Uterus (tissue), 4 donors: ENCODE results near the gene MORN4. TPM values are rescaled to one million over a fixed set of nuclear protein-coding genes. Genes with fewer than 3 reads are reported as not detected.
A peak's percentile ranks its signal among the peaks of the same experiment; 100 is the strongest.
"Not testable (repeated sequence)": the region's sequence is repeated elsewhere in the genome, so short reads cannot be mapped to it uniquely, and the experiment has no call there.

ENCODE experiments used
- DNase-seq, 2 donors: peaks; one replicate each; pipeline ENCODE4 v3.0.0-alpha.2; 2019 to 2020
- H3K27ac ChIP-seq, 2 donors: fragments of 200-600 bp; sonication (generic); 1 replicate in 1 of 2; 2 replicates in 1 of 2; pipeline ENCODE4 v1.5.1; 2016 to 2018
- H3K27me3 ChIP-seq, 2 donors: fragments of 200-600 bp; sonication (generic); one replicate each; pipeline ENCODE4 v1.5.1; 2018 to 2019; ENCODE audit warnings: control low read depth in 1 of 2
- H3K36me3 ChIP-seq, 2 donors: fragments of 200-600 bp; sonication (generic); one replicate each; pipeline ENCODE4 v1.5.1; 2019; ENCODE audit warnings: control low read depth in 1 of 2
- H3K4me1 ChIP-seq, 2 donors: fragments of 200-600 bp; sonication (generic); one replicate each; pipeline ENCODE4 v1.5.1; 2018 to 2019; ENCODE audit warnings: control low read depth in 1 of 2
- H3K4me3 ChIP-seq, 2 donors: fragments of 200-600 bp; sonication (generic); 1 replicate in 1 of 2; 2 replicates in 1 of 2; pipeline ENCODE4 v1.5.1; 2018 to 2019; ENCODE audit warnings: mild to moderate bottlenecking in 1 of 2
- H3K9me3 ChIP-seq, 2 donors: fragments of 200-600 bp; sonication (generic); one replicate each; pipeline ENCODE4 v1.5.1; 2019; ENCODE audit warnings: control low read depth in 1 of 2
- CTCF ChIP-seq, 4 experiments: fragments of 200-600 bp in 2 of 4; fragments of 450-650 bp in 2 of 4; sonication (generic) in 2 of 4; IDR thresholded peaks; one replicate each; pipeline ENCODE4 v1.5.1; 2016 to 2019; ENCODE audit warnings: antibody characterized with exemption in 4 of 4, mild to moderate bottlenecking in 2 of 4, moderate library complexity in 1 of 4
- POLR2A ChIP-seq, 2 donors: fragments of 450-650 bp; IDR thresholded peaks; one replicate each; pipeline ENCODE4 v1.6.1; 2016; ENCODE audit warnings: antibody characterized with exemption in 2 of 2, mild to moderate bottlenecking in 1 of 2, moderate library complexity in 1 of 2
- intact Hi-C: fragments of 100-400 bp; cut with DNase I; formaldehyde crosslinking; loops from one replicate; pipeline ENCODE4 v1.15.1; 2023; ENCODE audit warnings: low total_unique reads
- total RNA-seq, 4 donors: library from RNA; depleted of rRNA in 3 of 4; stranded (reverse); fragments of >200 nt in 3 of 4; gene quantifications; one replicate each; pipeline versions ENCODE4 v1.1.0 to v1.2.4, GENCODE V29; 2014 to 2023
- donor health status: DM: yes; HTN: yes; CAD: no.

The MORN4 gene
- total RNA-seq, 4 donors from 2014 or later, result 3.1 to 11.5 (median 10.8) TPM

- no peaks in the 10 kb centered on the region for H3K36me3 ChIP-seq
- TF ChIP-seq POLR2A (IDR thresholded peaks at IDR 0.05) (no peak), CTCF (IDR thresholded peaks at IDR 0.05) (peak in 2 of 4 experiments; percentile 1 to 2)
- H3K27ac ChIP-seq, result peak overlapping the region; percentile 77 to 80
- H3K4me3 ChIP-seq, result peak overlapping the region; percentile 60 to 90
- H3K27me3 ChIP-seq, result no peaks in the 10 kb centered on the region
- no peaks in the 10 kb centered on the region for H3K9me3 ChIP-seq
- intact Hi-C loops, result no loop called here
- H3K4me1 ChIP-seq, result peaks cover 0 to 11% of the 10 kb centered on the region in 2 donors
- DNase-seq, result peak; percentile 16 to 21
Measured at GRCh38 chr10:97640868-97641811, 7.8 kb upstream of the MORN4 start.

GRCh38 chr10:97640174-97640867 is 7.0 kb upstream of the MORN4 start, which contains the start of gene PI4K2A:
Gene PI4K2A, plus strand, starts transcription at chr10:97640671. Its CDS starts 72 bp downstream, at chr10:97640743.
- H3K27ac ChIP-seq, result peak within 1 kb of the TSS; percentile 77 to 80
- H3K27me3 ChIP-seq, result no peaks in the 10 kb centered on the region
- no peaks in the 10 kb centered on the region for H3K9me3 ChIP-seq
- intact Hi-C loops, result no loop called here
- DNase-seq, result peak; percentile 97 to 99
- H3K4me3 ChIP-seq, result peak within 1 kb of the TSS; percentile 60 to 90
- peak; percentile 88 to 91 for TF ChIP-seq POLR2A (IDR thresholded peaks at IDR 0.05)
- TF ChIP-seq CTCF (IDR thresholded peaks at IDR 0.05), result peak in 1 of 4 experiments; percentile 3
- peaks cover 0 to 11% of the 10 kb centered on the region in 2 donors for H3K4me1 ChIP-seq
- H3K36me3 ChIP-seq, result no peaks in the 10 kb centered on the region

GRCh38 chr10:97639090-97639489 is 5.8 kb upstream of the MORN4 start:
- DNase-seq, intact Hi-C loops, H3K27ac ChIP-seq, H3K4me3 ChIP-seq, H3K9me3 ChIP-seq, H3K36me3 ChIP-seq, H3K27me3 ChIP-seq: not testable (repeated sequence)
- peaks cover 0 to 11% of the 10 kb centered on the region in 2 donors for H3K4me1 ChIP-seq

GRCh38 chr10:97635577-97635976 is 2.3 kb upstream of the MORN4 start:
- Histone ChIP-seq H3K4me3 (no peak overlapping the region), H3K27ac (no peak overlapping the region), H3K27me3 (no peaks in the 10 kb centered on the region), H3K36me3 (no peaks in the 10 kb centered on the region), H3K9me3 (no peaks in the 10 kb centered on the region), H3K4me1 (no peaks in the 10 kb centered on the region)
- DNase-seq, result no peak
- no peak for TF ChIP-seq POLR2A (IDR thresholded peaks at IDR 0.05)
- TF ChIP-seq CTCF (IDR thresholded peaks at IDR 0.05), result no peak
- intact Hi-C loops, result no loop called here

GRCh38 chr10:97633921-97634320 is 621 bp upstream of the MORN4 start:
- no peaks in the 10 kb centered on the region for H3K36me3 ChIP-seq
- intact Hi-C loops, result no loop called here
- peak overlapping the region; percentile 32 to 55 for H3K27ac ChIP-seq
- peak overlapping the region; percentile 58 to 75 for H3K4me3 ChIP-seq
- no peak for DNase-seq
- no peaks in the 10 kb centered on the region for H3K9me3 ChIP-seq
- TF ChIP-seq POLR2A (IDR thresholded peaks at IDR 0.05) (no peak), CTCF (IDR thresholded peaks at IDR 0.05) (no peak)
- no peaks in the 10 kb centered on the region for H3K4me1 ChIP-seq
- no peaks in the 10 kb centered on the region for H3K27me3 ChIP-seq
